ENCODE results near the gene P2RY2.

Gene P2RY2

GRCh38 chr11:73218106-73218829 is at the start of gene P2RY2:
Gene P2RY2, plus strand, starts transcription at chr11:73218281. Its CDS starts 15,879 bp downstream, at chr11:73234160.
- Histone ChIP-seq H3K27ac (peak within 1 kb of the TSS; percentile 94), H3K79me2 (no peaks in the 10 kb centered on the region), H3K4me2 (ENCODE audit: low read length) (peak within 1 kb of the TSS; percentile 73), H3K27me3 (ENCODE audit: control insufficient read depth, insufficient read depth, low read length) (no peaks in the 10 kb centered on the region), H3K4me1 (peaks cover 20% of the 10 kb centered on the region), H3K9ac (no peak within 1 kb of the TSS), H3K4me3 (ENCODE audit: low read depth, low read length) (peak within 1 kb of the TSS; percentile 59), H3K9me3 (ENCODE audit: control insufficient read depth, low read length) (no peaks in the 10 kb centered on the region), H2AFZ (peak within 1 kb of the TSS; percentile 77), H3K36me3 (ENCODE audit: control insufficient read depth, insufficient read depth, low read length) (no peaks in the 10 kb centered on the region)
- peak; percentile 59 for TF ChIP-seq CTCF (IDR thresholded peaks at IDR 0.05)

- no peak overlapping the region for H3K4me3 ChIP-seq (ENCODE audit: low read depth, low read length)
- no peaks in the 10 kb centered on the region for H3K4me1 ChIP-seq
- no peaks in the 10 kb centered on the region for H3K36me3 ChIP-seq (ENCODE audit: control insufficient read depth, insufficient read depth, low read length)
- H3K27me3 ChIP-seq (ENCODE audit: control insufficient read depth, insufficient read depth, low read length) = no peaks in the 10 kb centered on the region
- no peaks in the 10 kb centered on the region for H3K79me2 ChIP-seq
- no peak overlapping the region for H2AFZ ChIP-seq
- no peak overlapping the region for H3K27ac ChIP-seq
- H3K4me2 ChIP-seq (ENCODE audit: low read length) = no peak overlapping the region
- no peak for TF ChIP-seq CTCF (IDR thresholded peaks at IDR 0.05)
- H3K9me3 ChIP-seq (ENCODE audit: control insufficient read depth, low read length) = no peaks in the 10 kb centered on the region
- H3K9ac ChIP-seq = no peak overlapping the region
Observed at GRCh38 chr11:73168925-73169579, 49.0 kb upstream of the P2RY2 start.

- H3K79me2 ChIP-seq = no peaks in the 10 kb centered on the region
- no peak overlapping the region for H3K9ac ChIP-seq
- no peaks in the 10 kb centered on the region for H3K4me1 ChIP-seq
- no peak overlapping the region for H3K4me2 ChIP-seq (ENCODE audit: low read length)
- no peak overlapping the region for H2AFZ ChIP-seq
- no peak overlapping the region for H3K27ac ChIP-seq
- no peak for TF ChIP-seq CTCF (IDR thresholded peaks at IDR 0.05)
- no peaks in the 10 kb centered on the region for H3K9me3 ChIP-seq (ENCODE audit: control insufficient read depth, low read length)
- no peak overlapping the region for H3K4me3 ChIP-seq (ENCODE audit: low read depth, low read length)
- no peaks in the 10 kb centered on the region for H3K27me3 ChIP-seq (ENCODE audit: control insufficient read depth, insufficient read depth, low read length)
- H3K36me3 ChIP-seq (ENCODE audit: control insufficient read depth, insufficient read depth, low read length) = no peaks in the 10 kb centered on the region
Observed at GRCh38 chr11:73170140-73170539, 47.9 kb upstream of the P2RY2 start.

GRCh38 chr11:73171436-73172161 is 46.5 kb upstream of the P2RY2 start:
- H3K4me3 ChIP-seq (ENCODE audit: low read depth, low read length) = no peak overlapping the region
- H3K4me2 ChIP-seq (ENCODE audit: low read length) = no peak overlapping the region
- no peak overlapping the region for H3K9ac ChIP-seq
- no peak overlapping the region for H2AFZ ChIP-seq
- H3K79me2 ChIP-seq = no peaks in the 10 kb centered on the region
- H3K27me3 ChIP-seq (ENCODE audit: control insufficient read depth, insufficient read depth, low read length) = no peaks in the 10 kb centered on the region
- no peaks in the 10 kb centered on the region for H3K9me3 ChIP-seq (ENCODE audit: control insufficient read depth, low read length)
- no peaks in the 10 kb centered on the region for H3K4me1 ChIP-seq
- no peak for TF ChIP-seq CTCF (IDR thresholded peaks at IDR 0.05)
- H3K36me3 ChIP-seq (ENCODE audit: control insufficient read depth, insufficient read depth, low read length) = no peaks in the 10 kb centered on the region
- no peak overlapping the region for H3K27ac ChIP-seq
